T-cell (primary cell): ENCODE measurements around the gene MESP2. TPM values are rescaled to one million over a fixed set of nuclear protein-coding genes. Genes with fewer than 3 reads are reported as not detected.
A peak's percentile ranks its signal among the peaks of the same experiment; 100 is the strongest.

Source experiments
- ATAC-seq, 4 experiments: fragments of 200-7000 bp in 3 of 4; fragments of 150-1000 bp in 1 of 4; cut with Tn5 transposase; replicated peaks in 1 of 4; 1 replicate in 3 of 4; 2 replicates in 1 of 4; pipeline ENCODE4 v1.10.0; 2021; ENCODE audit warnings: moderate library complexity in 3 of 4, mild to moderate bottlenecking in 2 of 4, moderate number of reproducible peaks in 1 of 4
- CTCF ChIA-PET, 2 donors: fragments of 300-600 bp; sonication (Branson Sonifier 250); formaldehyde crosslinking; loops; one replicate each; lab custom pipeline; 2022; ENCODE audit warnings: antibody characterized with exemption in 2 of 2; lab: Charles Lee
- POLR2A ChIA-PET, 2 donors: fragments of 300-600 bp; sonication (Branson Sonifier 250); formaldehyde crosslinking; loops; one replicate each; lab custom pipeline; 2022; ENCODE audit warnings: antibody characterized with exemption in 2 of 2; lab: Charles Lee
- DNase-seq, 35 experiments: peaks; one replicate each; pipeline versions ENCODE4 v3.0.0 to v3.0.0-alpha.2; 2013 to 2023
- H3K27ac ChIP-seq: one replicate; pipeline ENCODE4 v1.5.1; 2013; ENCODE audit warnings: low read length
- H3K27me3 ChIP-seq, 2 experiments: replicated peaks in 1 of 2; 1 replicate in 1 of 2; 2 replicates in 1 of 2; pipeline versions ENCODE4 v1.6.1 to v1.7.0; 2013; ENCODE audit warnings: low read length in 1 of 2, mixed read lengths in 1 of 2; ENCODE audit not compliant: control insufficient read depth in 2 of 2, insufficient read depth in 2 of 2; ENCODE audit errors: extremely low read depth in 1 of 2
- H3K36me3 ChIP-seq, 2 donors: 1 replicate in 1 of 2; 2 replicates in 1 of 2; pipeline versions ENCODE4 v1.6.1 to v1.7.0; 2013; ENCODE audit warnings: low read length in 1 of 2; ENCODE audit not compliant: control insufficient read depth in 2 of 2, insufficient read depth in 1 of 2; ENCODE audit errors: extremely low read depth in 1 of 2
- H3K4me1 ChIP-seq, 2 experiments: 1 replicate in 1 of 2; 2 replicates in 1 of 2; pipeline versions ENCODE4 v1.6.1 to v1.7.0; 2013; ENCODE audit warnings: low read length in 2 of 2, mixed read lengths in 1 of 2; ENCODE audit not compliant: insufficient read depth in 2 of 2, control insufficient read depth in 1 of 2; ENCODE audit errors: extremely low read depth in 1 of 2
- H3K4me3 ChIP-seq, 2 donors: 1 replicate in 1 of 2; 2 replicates in 1 of 2; pipeline versions ENCODE4 v1.5.1 to v1.7.0; 2013; ENCODE audit warnings: mild to moderate bottlenecking in 2 of 2, low read length in 1 of 2, moderate library complexity in 1 of 2; ENCODE audit not compliant: control insufficient read depth in 1 of 2; ENCODE audit errors: extremely low read depth in 1 of 2
- H3K9me3 ChIP-seq: 2 replicates; pipeline ENCODE4 v1.7.0; 2013
- H3K27ac Mint-ChIP-seq, 2 donors: one replicate each; pipeline ENCODE4 v1.8.0; 2020 to 2021; ENCODE audit warnings: mild to moderate bottlenecking in 2 of 2, mixed read lengths in 2 of 2
- H3K27me3 Mint-ChIP-seq, 2 donors: one replicate each; pipeline ENCODE4 v1.8.0; 2021 to 2022; ENCODE audit warnings: mixed read lengths in 2 of 2
- H3K36me3 Mint-ChIP-seq: one replicate; pipeline ENCODE4 v1.8.0; 2021; ENCODE audit warnings: mixed read lengths
- H3K4me1 Mint-ChIP-seq, 3 donors: one replicate each; pipeline ENCODE4 v1.8.0; 2020 to 2022; ENCODE audit warnings: mixed read lengths in 3 of 3, mild to moderate bottlenecking in 1 of 3
- H3K4me3 Mint-ChIP-seq, 3 donors: one replicate each; pipeline ENCODE4 v1.8.0; 2020 to 2022; ENCODE audit warnings: mild to moderate bottlenecking in 3 of 3, mixed read lengths in 3 of 3, moderate library complexity in 3 of 3
- H3K9me3 Mint-ChIP-seq, 3 donors: one replicate each; pipeline ENCODE4 v1.8.0; 2020 to 2022; ENCODE audit warnings: mixed read lengths in 3 of 3
- WGBS: methylation state at CpG from one replicate; pipeline ENCODE4 v1.1.5; 2013; ENCODE audit warnings: missing lambda C conversion rate; ENCODE audit not compliant: insufficient coverage; 5-methylcytosine and 5-hydroxymethylcytosine counted together
- total RNA-seq, 35 experiments: library from RNA in 6 of 35; stranded (reverse) in 6 of 35; fragments of 120-200 nt in 1 of 35; gene quantifications; one replicate each; pipeline versions ENCODE4 v1.2.1 to v1.2.4 and lab custom pipeline; 2013 to 2026

The MESP2 gene, protein sequence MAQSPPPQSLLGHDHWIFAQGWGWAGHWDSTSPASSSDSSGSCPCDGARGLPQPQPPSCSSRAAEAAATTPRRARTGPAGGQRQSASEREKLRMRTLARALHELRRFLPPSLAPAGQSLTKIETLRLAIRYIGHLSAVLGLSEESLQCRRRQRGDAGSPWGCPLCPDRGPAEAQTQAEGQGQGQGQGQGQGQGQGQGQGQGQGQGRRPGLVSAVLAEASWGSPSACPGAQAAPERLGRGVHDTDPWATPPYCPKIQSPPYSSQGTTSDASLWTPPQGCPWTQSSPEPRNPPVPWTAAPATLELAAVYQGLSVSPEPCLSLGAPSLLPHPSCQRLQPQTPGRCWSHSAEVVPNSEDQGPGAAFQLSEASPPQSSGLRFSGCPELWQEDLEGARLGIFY
- total RNA-seq, result not detected
- total RNA-seq (2013), result not detected
- total RNA-seq (lab: John Stamatoyannopoulos, UW), result 0 to 0.05 (median 0) reads per million in 29 experiments

DNA sequence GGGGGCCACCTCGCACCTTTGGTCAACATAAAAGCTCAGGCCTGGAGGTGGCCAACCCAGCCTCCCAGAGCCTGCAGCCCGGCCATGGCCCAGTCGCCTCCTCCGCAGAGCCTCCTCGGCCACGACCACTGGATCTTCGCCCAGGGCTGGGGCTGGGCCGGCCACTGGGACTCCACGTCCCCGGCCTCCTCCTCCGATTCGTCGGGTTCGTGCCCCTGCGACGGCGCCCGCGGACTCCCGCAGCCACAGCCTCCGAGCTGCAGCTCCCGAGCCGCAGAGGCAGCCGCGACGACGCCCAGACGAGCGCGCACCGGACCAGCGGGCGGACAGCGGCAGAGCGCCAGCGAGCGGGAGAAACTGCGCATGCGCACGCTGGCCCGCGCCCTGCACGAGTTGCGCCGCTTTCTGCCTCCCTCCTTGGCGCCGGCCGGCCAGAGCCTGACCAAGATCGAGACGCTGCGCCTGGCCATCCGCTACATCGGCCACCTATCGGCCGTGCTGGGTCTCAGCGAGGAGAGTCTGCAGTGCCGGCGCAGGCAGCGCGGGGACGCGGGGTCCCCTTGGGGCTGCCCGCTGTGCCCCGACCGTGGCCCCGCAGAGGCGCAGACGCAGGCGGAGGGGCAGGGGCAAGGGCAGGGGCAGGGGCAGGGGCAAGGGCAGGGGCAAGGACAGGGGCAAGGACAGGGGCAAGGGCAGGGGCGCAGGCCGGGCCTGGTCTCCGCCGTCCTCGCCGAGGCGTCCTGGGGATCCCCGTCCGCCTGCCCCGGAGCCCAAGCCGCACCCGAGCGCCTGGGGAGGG lies at the start of gene MESP2:
TSS of gene MESP2 (plus strand) at position 59 of the 799 bp plus-strand sequence. CDS start at position 85, 26 bp downstream.
- POLR2A ChIA-PET, result no interaction called here
- ATAC-seq (peak in 3 of 4 experiments; percentile 35 to 69 (median 63)), DNase-seq (peak in 30 of 35 experiments; percentile 1 to 56 (median 15))
- Histone ChIP-seq H3K4me1 (peaks cover 2 to 8% of the 10 kb centered on the region in 2 experiments), H3K27me3 (peaks cover 0 to 53% of the 10 kb centered on the region in 2 experiments), H3K36me3 (no peaks in the 10 kb centered on the region), H3K27ac (no peak within 1 kb of the TSS), H3K9me3 (no peaks in the 10 kb centered on the region), H3K4me3 (peak within 1 kb of the TSS; percentile 27 to 58)
- peak within 1 kb of the TSS; percentile 39 to 58 (median 55) for H3K4me3 Mint-ChIP-seq
- H3K36me3 Mint-ChIP-seq, result no peaks in the 10 kb centered on the region
- peaks cover 16 to 38% of the 10 kb centered on the region in 2 donors for H3K27me3 Mint-ChIP-seq
- peaks cover 0 to 3% (median 0%) of the 10 kb centered on the region in 3 donors for H3K4me1 Mint-ChIP-seq
- H3K27ac Mint-ChIP-seq, result no peak within 1 kb of the TSS
- CTCF ChIA-PET, result no interaction called here
- H3K9me3 Mint-ChIP-seq, result no peaks in the 10 kb centered on the region
- WGBS, result 11% methylated on average over 82 of the region's 82 CpGs

DNA sequence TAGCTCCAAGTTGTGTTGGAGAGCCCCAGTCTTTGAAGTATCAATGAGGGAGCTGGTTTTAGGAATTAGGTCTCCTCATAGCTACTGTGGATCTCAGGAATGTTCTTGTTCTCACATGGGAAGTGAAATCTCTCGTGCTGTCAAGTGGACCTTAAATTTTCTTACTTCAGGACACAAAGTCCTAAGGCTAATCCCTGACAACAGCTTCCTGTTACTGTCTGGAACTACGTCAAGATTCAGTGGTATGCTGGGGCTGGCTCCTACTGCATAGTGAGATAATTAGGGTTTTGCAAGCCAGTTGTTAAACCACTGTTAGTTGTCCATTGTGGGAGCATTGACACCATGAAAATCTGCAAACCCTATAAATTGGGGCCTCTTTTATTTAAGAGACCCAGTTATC lies 47.9 kb upstream of the MESP2 start:
- Histone ChIP-seq H3K4me3 (no peak overlapping the region), H3K36me3 (no peaks in the 10 kb centered on the region), H3K4me1 (no peaks in the 10 kb centered on the region), H3K27me3 (peaks cover 0 to 11% of the 10 kb centered on the region in 2 experiments), H3K9me3 (peaks cover 3% of the 10 kb centered on the region), H3K27ac (no peak overlapping the region)
- WGBS, result 50% methylated on average over 1 of the region's 2 CpGs
- ChIA-PET POLR2A (no interaction called here), CTCF (interaction anchor here (0.5 to 2.0 kb wide), 2 partner anchors 12 to 146 kb away, joined by 3 to 7 read pairs; no protein-coding TSS in a partner anchor)
- Mint-ChIP-seq H3K4me3 (no peak overlapping the region), H3K36me3 (no peaks in the 10 kb centered on the region), H3K27ac (no peak overlapping the region), H3K27me3 (no peaks in the 10 kb centered on the region), H3K4me1 (no peaks in the 10 kb centered on the region), H3K9me3 (peaks cover 0 to 3% (median 0%) of the 10 kb centered on the region in 3 donors)
- ATAC-seq, result no peak
- DNase-seq, result no peak

DNA sequence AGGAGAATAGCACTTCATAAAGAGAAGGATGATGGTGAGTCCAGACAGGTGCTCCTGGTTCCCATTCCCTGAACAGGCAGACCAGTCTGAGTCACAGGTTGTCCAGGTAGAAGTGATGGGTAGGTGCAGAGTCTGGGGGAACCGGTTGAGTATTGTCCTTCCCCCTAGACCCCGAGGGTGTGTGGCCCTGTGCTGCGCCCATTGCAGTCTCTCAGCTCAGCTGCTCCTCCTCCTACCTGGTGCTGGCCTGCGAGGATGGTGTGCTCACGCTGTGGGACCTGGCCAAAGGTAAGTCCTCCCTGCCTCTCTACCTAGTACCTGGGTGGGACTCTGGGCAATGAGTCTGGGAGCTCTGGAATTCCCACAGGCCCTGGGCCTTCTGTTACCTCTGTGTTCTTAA lies 44.9 kb upstream of the MESP2 start:
- Mint-ChIP-seq H3K4me1 (no peaks in the 10 kb centered on the region), H3K9me3 (no peaks in the 10 kb centered on the region), H3K36me3 (no peaks in the 10 kb centered on the region), H3K27ac (no peak overlapping the region), H3K27me3 (peaks cover 11 to 15% of the 10 kb centered on the region in 2 donors), H3K4me3 (no peak overlapping the region)
- DNase-seq (no peak), ATAC-seq (no peak)
- ChIA-PET POLR2A (no interaction called here), CTCF (interaction anchor here in 1 of 2 donors (1.3 kb wide), 1 partner anchor 9 kb away, joined by 6 read pairs; no protein-coding TSS in a partner anchor)
- Histone ChIP-seq H3K27me3 (peaks cover 0 to 10% of the 10 kb centered on the region in 2 experiments), H3K27ac (no peak overlapping the region), H3K9me3 (no peaks in the 10 kb centered on the region), H3K36me3 (no peaks in the 10 kb centered on the region), H3K4me1 (no peaks in the 10 kb centered on the region), H3K4me3 (no peak overlapping the region)
- 83% methylated on average over 2 of the region's 5 CpGs for WGBS

- no peak overlapping the region for H3K4me3 Mint-ChIP-seq
- ATAC-seq (no peak), DNase-seq (no peak)
- 95% methylated on average over 4 of the region's 8 CpGs for WGBS
- ChIA-PET POLR2A (no interaction called here), CTCF (interaction anchor here in 1 of 2 donors (1.3 kb wide), 1 partner anchor 7 kb away, joined by 6 read pairs; no protein-coding TSS in a partner anchor)
- peaks cover 18 to 19% of the 10 kb centered on the region in 2 donors for H3K27me3 Mint-ChIP-seq
- no peak overlapping the region for H3K27ac ChIP-seq
- no peaks in the 10 kb centered on the region for H3K4me1 ChIP-seq
- no peaks in the 10 kb centered on the region for H3K9me3 ChIP-seq
- H3K27ac Mint-ChIP-seq, result no peak overlapping the region
- no peak overlapping the region for H3K4me3 ChIP-seq
- H3K27me3 ChIP-seq, result peaks cover 0 to 15% of the 10 kb centered on the region in 2 experiments
- no peaks in the 10 kb centered on the region for H3K4me1 Mint-ChIP-seq
- no peaks in the 10 kb centered on the region for H3K36me3 ChIP-seq
- H3K9me3 Mint-ChIP-seq, result no peaks in the 10 kb centered on the region
- no peaks in the 10 kb centered on the region for H3K36me3 Mint-ChIP-seq
Observed at GRCh38 chr15:89732451-89733172, 43.5 kb upstream of the MESP2 start.

DNA sequence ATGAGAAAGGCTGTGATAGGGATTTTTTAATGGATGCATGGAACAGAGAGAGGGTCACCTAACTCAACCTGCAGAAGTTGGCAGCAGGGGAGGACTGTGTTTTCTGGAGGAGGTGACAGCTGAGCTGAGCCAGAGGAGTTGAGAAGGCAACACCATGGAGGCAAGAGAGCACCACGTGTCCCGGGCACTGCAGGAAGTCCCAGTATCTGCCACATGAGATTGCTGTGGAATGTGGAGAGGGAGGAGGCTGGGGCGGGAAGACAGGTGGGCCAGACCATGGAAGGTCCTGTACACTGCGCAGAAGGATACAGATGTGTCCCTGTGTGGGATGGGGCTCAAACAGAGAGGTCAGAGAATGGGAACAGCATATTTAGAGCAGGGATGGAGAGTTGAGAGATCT lies 40.4 kb upstream of the MESP2 start:
- Mint-ChIP-seq H3K27me3 (peaks cover 18 to 21% of the 10 kb centered on the region in 2 donors), H3K4me3 (no peak overlapping the region), H3K9me3 (no peaks in the 10 kb centered on the region), H3K27ac (no peak overlapping the region), H3K4me1 (peaks cover 0 to 2% (median 2%) of the 10 kb centered on the region in 3 donors), H3K36me3 (no peaks in the 10 kb centered on the region)
- H3K27ac ChIP-seq, result no peak overlapping the region
- no peak overlapping the region for H3K4me3 ChIP-seq
- ChIA-PET CTCF (no interaction called here), POLR2A (no interaction called here)
- H3K27me3 ChIP-seq, result peaks cover 0 to 18% of the 10 kb centered on the region in 2 experiments
- H3K9me3 ChIP-seq, result no peaks in the 10 kb centered on the region
- no peak for ATAC-seq
- peaks cover 0 to 4% of the 10 kb centered on the region in 2 experiments for H3K4me1 ChIP-seq
- DNase-seq, result no peak
- whole genome bisulfite sequencing, result 70% methylated on average over 4 of the region's 4 CpGs
- H3K36me3 ChIP-seq, result no peaks in the 10 kb centered on the region
